Forelimb muscle (tissue), 1 donor: ENCODE data around the gene TMUB1. TPM values are rescaled to one million over a fixed set of nuclear protein-coding genes. Genes with fewer than 3 reads are reported as not detected.
"Not testable (repeated sequence)": the region's sequence is repeated elsewhere in the genome, so short reads cannot be mapped to it uniquely, and the experiment has no call there.

Experiments
- DNase-seq: peaks from one replicate; pipeline ENCODE4 v3.0.0-alpha.2; 2013; ENCODE audit warnings: low read depth
- polyA plus RNA-seq: library from polyadenylated mRNA; unstranded; fragments of 120-200 nt; gene quantifications from one replicate; pipeline ENCODE4 v1.2.1, GENCODE V29; 2013; ENCODE audit not compliant: insufficient read length

TMUB1 gene
- polyA plus RNA-seq, 1 donor: 41.6 TPM

DNA sequence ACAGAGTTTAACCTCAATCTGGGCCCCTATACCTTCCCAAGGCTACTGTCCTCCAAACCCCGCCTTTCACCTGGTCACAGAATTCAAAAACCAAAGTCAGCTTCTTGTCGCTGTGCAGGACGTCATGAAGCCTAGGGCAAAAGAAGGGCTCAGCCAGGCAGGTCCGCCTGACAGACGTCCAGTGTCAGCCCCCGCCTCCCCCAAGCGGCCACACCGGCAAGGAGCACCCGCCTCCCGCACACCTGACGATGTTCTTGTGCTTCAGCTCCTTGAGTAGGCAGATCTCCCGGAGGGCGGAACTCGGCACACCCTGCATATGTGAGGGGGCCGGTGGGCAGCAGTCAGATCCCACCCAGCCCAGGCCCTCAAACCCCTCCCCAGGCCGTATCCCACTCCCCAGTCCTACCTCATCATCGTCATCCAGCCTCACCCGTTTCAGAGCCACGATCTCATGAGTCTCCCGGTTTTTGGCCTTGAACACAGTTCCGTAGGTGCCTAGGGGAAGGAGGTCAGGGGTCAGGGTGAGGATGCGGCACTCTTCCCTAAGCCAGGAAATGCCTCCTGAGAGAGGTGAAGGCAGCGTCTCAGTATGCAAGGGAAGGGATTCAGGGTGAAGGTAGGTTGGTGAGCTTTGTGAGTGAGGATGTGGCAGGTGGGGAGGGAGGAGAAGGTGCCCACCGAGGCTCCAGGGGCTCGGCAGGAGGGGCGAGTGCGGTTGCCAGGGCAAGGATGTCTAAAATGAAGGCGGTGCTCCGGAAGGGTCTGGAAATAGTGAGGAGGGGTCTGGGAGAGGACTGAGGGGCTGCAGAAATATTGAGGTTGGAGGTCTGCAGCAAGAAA is 26.4 kb downstream of the TMUB1 start:
- DNase-seq: no peak

GRCh38 chr7:151056283-151056665 is 27.0 kb downstream of the TMUB1 start:
- no peak for DNase-seq

DNA sequence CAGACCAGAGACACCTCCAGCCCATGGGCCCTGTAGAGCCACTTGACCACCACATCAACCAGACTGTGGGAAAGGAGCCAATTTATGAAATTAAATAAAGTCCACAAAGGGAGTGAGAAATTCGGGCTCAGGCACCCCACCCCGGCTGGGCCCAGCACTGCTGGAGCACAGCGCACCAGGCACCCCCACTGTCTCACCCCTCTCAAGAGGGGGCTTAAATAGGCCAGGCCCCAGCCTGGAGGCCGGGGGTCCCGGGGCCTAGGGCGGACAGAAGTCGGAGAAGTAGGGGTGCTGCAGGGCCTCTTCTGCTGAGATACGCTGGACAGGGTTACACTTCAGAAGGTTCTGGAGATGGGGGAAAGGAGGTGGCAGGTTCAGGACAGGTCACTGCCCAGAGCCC is 29.5 kb downstream of the TMUB1 start:
- DNase-seq: no peak

GRCh38 chr7:151053096-151053495 is 30.2 kb downstream of the TMUB1 start:
- no peak for DNase-seq

DNA sequence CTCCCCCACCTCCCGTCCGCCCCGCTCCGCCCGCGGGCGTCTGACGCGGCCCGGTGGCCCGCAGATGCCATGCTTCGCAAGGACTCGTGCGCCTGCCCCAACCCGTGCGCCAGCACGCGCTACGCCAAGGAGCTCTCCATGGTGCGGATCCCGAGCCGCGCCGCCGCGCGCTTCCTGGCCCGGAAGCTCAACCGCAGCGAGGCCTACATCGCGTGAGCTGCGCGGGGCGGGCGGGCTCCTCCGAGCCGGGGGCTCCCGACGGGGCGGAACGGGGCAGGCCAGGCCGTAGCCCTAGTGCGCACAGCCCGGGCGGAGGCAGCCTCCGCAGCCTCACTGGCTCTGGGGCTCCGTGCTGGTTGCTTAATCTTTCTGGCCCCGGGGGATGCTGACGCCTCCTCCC is 32.2 kb downstream of the TMUB1 start:
- DNase-seq: peak; percentile 43

DNA sequence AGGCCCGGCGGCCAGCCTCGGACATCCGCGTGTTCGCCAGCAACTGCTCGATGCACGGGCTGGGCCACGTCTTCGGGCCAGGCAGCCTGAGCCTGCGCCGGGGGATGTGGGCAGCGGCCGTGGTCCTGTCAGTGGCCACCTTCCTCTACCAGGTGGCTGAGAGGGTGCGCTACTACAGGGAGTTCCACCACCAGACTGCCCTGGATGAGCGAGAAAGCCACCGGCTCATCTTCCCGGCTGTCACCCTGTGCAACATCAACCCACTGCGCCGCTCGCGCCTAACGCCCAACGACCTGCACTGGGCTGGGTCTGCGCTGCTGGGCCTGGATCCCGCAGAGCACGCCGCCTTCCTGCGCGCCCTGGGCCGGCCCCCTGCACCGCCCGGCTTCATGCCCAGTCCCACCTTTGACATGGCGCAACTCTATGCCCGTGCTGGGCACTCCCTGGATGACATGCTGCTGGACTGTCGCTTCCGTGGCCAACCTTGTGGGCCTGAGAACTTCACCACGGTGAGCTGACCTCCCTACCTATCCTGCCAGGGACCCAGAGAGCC is 34.3 kb downstream of the TMUB1 start:
- no peak for DNase-seq

DNA sequence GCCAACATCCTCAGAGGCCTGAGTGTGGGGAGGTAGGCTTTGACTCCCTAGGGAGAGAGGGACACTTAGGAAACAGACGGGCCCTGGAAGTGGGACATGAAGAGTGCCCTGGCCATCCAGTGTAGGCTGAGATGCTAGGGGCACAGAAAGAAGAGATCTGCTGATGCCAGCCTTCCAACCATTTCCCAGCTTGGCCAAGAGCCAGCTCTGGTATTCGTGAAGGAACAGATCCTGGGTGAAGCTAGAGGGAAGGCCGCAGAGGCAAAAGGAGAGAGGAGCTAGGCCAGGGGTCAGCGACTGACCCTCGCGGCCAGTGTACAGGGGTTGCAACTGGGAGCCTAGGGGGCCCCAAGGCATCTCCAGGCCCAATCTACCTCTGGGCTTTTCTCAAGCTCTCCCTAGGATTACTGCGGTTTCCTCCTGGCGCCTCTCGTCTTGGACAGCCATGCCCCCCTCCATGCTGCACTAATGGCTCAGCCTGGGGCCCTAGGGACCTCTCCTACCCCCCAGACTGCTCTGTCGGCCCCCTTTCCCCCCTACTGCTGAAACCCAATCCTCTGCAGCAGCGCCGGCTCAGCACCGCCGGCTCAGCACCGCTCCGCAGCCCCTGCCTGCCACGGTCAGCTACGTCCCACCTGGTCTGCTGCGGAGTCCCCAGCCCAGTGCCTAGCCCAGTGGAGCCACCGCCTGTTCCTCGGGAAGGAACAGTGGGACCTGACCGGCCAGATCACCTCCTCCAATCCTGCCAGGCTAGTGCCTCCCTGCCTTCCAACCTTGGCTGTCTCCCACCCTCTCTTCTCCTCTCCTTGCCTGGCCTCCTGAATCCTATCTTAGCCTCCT is 35.1 kb downstream of the TMUB1 start, which contains the start of gene ASIC3:
ASIC3 (plus strand) TSS at position 556 of the 840 bp plus-strand sequence. CDS start 355 bp downstream, outside the sequence.
- no peak for DNase-seq

DNA sequence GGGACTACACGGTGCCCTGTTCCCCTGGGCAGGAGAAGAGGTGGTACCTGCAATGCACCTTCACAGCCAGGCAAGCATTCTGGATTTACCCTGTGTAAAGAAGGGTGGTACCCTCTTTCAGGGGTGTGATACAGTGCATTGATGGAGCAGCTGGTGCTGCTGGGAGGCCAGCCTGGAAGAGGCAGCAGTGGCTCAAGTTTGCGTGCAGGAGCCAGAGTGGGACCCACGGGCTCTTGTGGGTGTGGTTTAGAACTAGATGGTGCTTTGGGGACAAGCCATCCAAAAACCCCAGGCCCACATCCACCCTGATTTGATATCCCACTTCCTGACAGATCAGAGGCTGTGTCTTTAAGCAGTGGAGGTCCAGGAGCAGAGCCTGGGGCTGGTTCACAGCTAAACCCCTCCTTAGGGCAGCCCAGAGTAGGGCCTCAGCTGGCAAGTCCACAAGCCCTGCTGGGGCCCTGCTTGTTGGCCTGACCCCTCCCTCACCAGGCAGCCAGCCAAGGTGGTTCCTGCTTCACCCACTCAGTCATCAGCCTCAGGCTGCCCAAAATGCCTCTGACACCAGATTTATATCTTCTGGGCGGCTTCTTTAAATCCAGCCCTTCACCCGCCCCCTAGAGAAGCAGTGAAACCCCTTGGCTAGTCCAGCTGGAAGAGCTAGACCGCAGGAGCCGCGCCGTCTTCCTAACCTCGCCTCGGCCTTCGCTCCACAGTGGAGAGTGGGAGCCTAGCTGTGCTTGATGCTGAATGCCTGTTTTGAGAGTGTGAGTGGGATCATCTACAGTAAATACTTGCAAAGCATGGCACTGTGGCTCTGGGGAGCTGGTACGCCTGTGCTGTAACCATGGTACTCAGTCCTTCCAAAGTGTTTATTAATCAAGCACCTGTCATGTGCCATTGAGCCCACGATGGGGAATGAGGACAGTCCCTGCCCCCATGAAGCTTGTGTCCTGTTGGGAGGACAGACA is 36.4 kb downstream of the TMUB1 start:
- DNase-seq: no peak

GRCh38 chr7:151045967-151046366 is 37.3 kb downstream of the TMUB1 start:
- DNase-seq: no peak

GRCh38 chr7:151045262-151045661 is 38.0 kb downstream of the TMUB1 start:
- no peak for DNase-seq

- DNase-seq: no peak
These were observed 39.3 kb downstream of the TMUB1 start for GRCh38 chr7:151043959-151044358.

DNA sequence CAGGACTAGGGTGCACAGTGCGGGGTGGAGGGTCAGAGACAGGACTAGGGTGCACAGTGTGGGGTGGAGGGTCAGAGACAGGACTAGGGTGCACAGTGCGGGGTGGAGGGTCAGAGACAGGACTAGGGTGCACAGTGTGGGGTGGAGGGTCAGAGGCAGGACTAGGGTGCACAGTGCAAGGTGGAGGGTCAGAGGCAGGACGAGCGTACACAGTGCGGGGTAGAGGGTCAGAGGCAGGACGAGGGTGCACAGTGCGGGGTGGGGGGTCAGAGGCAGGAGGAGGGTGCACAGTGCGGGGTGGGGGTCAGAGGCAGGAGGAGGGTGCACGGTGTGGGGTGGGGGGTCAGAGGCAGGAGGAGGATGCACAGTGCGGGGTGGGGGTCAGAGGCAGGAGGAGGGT is 39.8 kb downstream of the TMUB1 start:
- DNase-seq: not testable (repeated sequence)

DNA sequence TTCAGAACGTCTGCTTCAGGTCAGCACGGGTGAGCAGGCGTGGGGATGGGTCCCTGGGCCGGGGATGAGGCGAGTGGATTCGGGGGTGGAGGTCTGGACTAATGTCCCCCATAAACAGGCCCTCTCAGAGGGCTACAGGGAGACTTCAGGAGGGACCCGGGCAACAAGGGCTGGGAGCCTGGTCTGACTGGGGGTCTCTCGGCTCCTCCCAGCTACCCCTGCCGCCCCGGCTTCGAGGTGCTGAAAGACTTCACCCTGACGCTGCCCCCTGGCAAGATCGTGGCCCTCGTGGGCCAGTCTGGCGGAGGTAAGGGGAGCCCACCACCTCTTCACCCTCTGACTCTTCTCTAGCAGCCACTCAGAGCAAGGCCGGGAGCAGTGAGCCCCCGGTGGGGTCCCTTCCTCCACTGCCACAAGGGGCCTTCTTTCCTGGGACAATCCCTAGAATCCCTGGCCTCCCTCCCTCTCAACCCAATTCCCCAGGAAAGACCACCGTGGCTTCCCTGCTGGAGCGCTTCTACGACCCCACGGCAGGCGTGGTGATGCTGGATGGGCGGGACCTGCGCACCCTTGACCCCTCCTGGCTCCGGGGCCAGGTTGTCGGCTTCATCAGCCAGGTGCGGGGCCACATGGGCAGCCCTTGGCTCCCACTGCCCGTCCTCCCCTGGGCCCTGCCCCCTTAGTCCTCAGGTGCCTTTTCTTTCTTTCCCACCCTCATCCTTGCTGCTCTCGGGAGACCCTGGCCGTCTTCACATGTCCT is 42.5 kb downstream of the TMUB1 start:
- DNase-seq: no peak

GRCh38 chr7:151039850-151040548 is 43.3 kb downstream of the TMUB1 start:
- no peak for DNase-seq

DNA sequence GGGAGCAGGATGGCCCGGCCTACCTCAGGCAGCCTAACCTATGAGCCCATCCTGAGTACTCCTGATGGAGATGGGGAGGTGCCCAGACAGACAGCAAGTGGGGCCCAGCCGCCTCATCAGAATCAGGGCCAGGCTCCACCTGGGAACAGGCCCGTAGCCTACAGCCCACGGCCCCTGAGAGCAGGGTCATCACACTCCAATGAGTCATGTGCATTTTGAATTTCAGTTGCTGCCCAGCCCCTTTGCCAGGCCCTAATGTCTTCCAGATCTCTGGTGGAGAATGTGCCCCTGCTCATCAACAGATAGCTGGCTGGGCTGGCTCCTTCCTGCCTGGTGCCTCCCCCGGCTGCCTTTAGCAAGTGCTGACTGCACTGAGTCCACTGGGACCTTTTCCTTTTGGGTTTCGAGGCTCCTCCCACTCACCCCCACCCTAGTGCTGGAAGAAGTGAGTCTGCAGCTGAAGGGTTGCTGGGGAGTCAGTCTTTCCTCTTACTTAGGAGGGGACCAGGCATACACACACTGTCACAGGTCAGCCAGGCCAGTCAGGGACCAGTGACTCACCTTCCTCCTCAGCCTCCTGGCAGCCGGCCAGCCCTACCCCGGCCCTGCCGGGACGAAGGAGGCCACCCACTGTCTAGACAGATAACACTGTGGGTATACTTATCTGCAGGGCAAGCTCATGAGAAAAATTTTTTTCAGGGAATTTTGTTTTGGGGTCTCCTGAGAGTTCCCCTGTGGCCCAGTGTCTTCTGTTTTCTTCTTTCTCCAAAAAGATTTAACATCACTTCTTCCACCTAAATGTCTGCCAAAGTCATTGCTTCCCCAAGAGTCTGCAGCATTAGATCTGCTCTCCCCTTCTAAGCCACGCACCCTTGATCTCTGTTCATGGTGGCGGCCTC is 44.1 kb downstream of the TMUB1 start:
- DNase-seq: no peak

GRCh38 chr7:151035902-151036301 is 47.4 kb downstream of the TMUB1 start:
- no peak for DNase-seq

DNA sequence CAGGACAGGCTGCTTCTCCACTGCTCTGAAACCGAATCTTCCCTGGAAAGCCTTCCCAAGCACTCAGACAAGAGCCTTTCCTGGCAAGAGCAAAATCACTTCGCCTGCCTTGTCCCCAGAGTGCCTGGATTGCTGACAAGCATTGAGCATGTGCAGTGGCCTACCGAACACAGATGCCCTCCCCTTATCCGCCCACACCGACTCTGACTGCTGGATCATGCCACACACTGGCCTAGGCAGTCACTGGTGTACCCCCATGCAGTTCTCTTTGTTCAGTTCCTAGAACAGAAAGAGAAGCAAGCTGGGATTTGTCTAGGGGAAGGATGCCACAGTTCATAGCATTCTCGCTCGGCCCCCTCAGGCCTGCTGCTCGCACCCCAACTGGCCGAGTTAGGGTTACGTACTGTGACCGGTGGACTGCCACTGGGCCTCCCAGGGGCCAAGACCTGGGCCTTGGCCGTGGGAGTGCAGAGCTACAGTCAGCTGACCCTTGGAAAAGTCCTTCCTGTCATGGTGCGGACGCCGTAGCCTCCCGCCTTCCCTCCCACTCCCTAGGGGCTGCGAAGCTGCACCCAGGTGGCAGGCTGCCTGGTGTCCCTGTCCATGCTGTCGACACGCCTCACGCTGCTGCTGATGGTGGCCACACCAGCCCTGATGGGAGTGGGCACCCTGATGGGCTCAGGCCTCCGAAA is 48.1 kb downstream of the TMUB1 start:
- DNase-seq: no peak
